BLaER1 (cell line): ENCODE results near the gene TTC36.
"Not testable (repeated sequence)": the region's sequence is repeated elsewhere in the genome, so short reads cannot be mapped to it uniquely, and the experiment has no call there.

Source experiments
- H3K27ac ChIP-seq: shearing (Covaris generic); formaldehyde crosslinking; 2 replicates; pipeline ENCODE4 v1.8.1; 2022
- H3K27me3 ChIP-seq: shearing (Covaris generic); formaldehyde crosslinking; 2 replicates; pipeline ENCODE4 v1.8.1; 2022
- H3K36me3 ChIP-seq: shearing (Covaris generic); formaldehyde crosslinking; 2 replicates; pipeline ENCODE4 v1.8.1; 2022
- H3K4me1 ChIP-seq: shearing (Covaris generic); formaldehyde crosslinking; 2 replicates; pipeline ENCODE4 v1.8.1; 2022
- H3K4me2 ChIP-seq: shearing (Covaris generic); formaldehyde crosslinking; 2 replicates; pipeline ENCODE4 v1.8.1; 2022
- H3K4me3 ChIP-seq: shearing (Covaris generic); formaldehyde crosslinking; 2 replicates; pipeline ENCODE4 v1.8.1; 2022
- H3K9ac ChIP-seq: shearing (Covaris generic); formaldehyde crosslinking; 2 replicates; pipeline ENCODE4 v1.8.1; 2022
- H3K9me3 ChIP-seq: shearing (Covaris generic); formaldehyde crosslinking; 2 replicates; pipeline ENCODE4 v1.8.1; 2022
- H4K20me1 ChIP-seq: shearing (Covaris generic); formaldehyde crosslinking; 2 replicates; pipeline ENCODE4 v1.8.1; 2022
- Cebpa-rat ChIP-seq: shearing (Covaris generic); IDR thresholded peaks from 2 replicates; pipeline ENCODE4 v1.8.1; 2022

Gene TTC36

GRCh38 chr11:118527109-118527508 lies at the start of gene TTC36:
Gene TTC36, plus strand, starts transcription at chr11:118527474. Its CDS starts 21 bp downstream, at chr11:118527495.
- Histone ChIP-seq H3K4me3 (no peak within 1 kb of the TSS), H3K27me3 (no peaks in the 10 kb centered on the region), H3K36me3 (peaks cover 49% of the 10 kb centered on the region), H3K4me2 (no peak within 1 kb of the TSS), H3K4me1 (peaks cover 79% of the 10 kb centered on the region), H4K20me1 (peaks cover 35% of the 10 kb centered on the region), H3K27ac (no peak within 1 kb of the TSS; the same call in 1 of the 2 replicates), H3K9me3 (no peaks in the 10 kb centered on the region), H3K9ac (no peak within 1 kb of the TSS)
- TF ChIP-seq Cebpa-rat = no peak

- not testable (repeated sequence) for H3K27ac ChIP-seq, H3K4me3 ChIP-seq, H3K27me3 ChIP-seq, H3K9me3 ChIP-seq, H3K9ac ChIP-seq, H3K4me2 ChIP-seq, H3K4me1 ChIP-seq
- H4K20me1 ChIP-seq = peaks cover 52% of the 10 kb centered on the region
- H3K36me3 ChIP-seq = peaks cover 95% of the 10 kb centered on the region
These were observed 46.0 kb upstream of the TTC36 start for GRCh38 chr11:118481238-118481637.

GRCh38 chr11:118484405-118484804 lies 42.9 kb upstream of the TTC36 start:
- TF ChIP-seq Cebpa-rat = no peak
- no peak overlapping the region for H3K4me3 ChIP-seq
- no peak overlapping the region for H3K27ac ChIP-seq
- H3K4me1 ChIP-seq = no peaks in the 10 kb centered on the region
- H3K36me3 ChIP-seq = peaks cover 88% of the 10 kb centered on the region
- no peaks in the 10 kb centered on the region for H3K27me3 ChIP-seq
- no peak overlapping the region for H3K4me2 ChIP-seq
- H4K20me1 ChIP-seq = peaks cover 50% of the 10 kb centered on the region
- H3K9ac ChIP-seq = no peak overlapping the region
- no peaks in the 10 kb centered on the region for H3K9me3 ChIP-seq

GRCh38 chr11:118485273-118485672 lies 42.0 kb upstream of the TTC36 start:
- peaks cover 88% of the 10 kb centered on the region for H3K36me3 ChIP-seq

GRCh38 chr11:118488480-118489109 lies 38.7 kb upstream of the TTC36 start:
- peaks cover 40% of the 10 kb centered on the region for H4K20me1 ChIP-seq
- H3K27me3 ChIP-seq = no peaks in the 10 kb centered on the region
- no peaks in the 10 kb centered on the region for H3K9me3 ChIP-seq
- H3K27ac ChIP-seq = no peak overlapping the region
- H3K9ac ChIP-seq = no peak overlapping the region
- H3K4me2 ChIP-seq = no peak overlapping the region
- TF ChIP-seq Cebpa-rat = no peak
- peaks cover 86% of the 10 kb centered on the region for H3K36me3 ChIP-seq
- H3K4me3 ChIP-seq = no peak overlapping the region
- H3K4me1 ChIP-seq = no peaks in the 10 kb centered on the region

More at GRCh38 chr11:118485273-118485672, 42.0 kb upstream of the TTC36 start:
- TF ChIP-seq Cebpa-rat = no peak
- Histone ChIP-seq H3K4me1 (no peaks in the 10 kb centered on the region), H3K4me2 (no peak overlapping the region), H3K9ac (no peak overlapping the region), H3K4me3 (no peak overlapping the region), H4K20me1 (peaks cover 50% of the 10 kb centered on the region), H3K27ac (no peak overlapping the region), H3K9me3 (no peaks in the 10 kb centered on the region), H3K27me3 (no peaks in the 10 kb centered on the region)

- peaks cover 40% of the 10 kb centered on the region for H4K20me1 ChIP-seq
- H3K27ac ChIP-seq = no peak overlapping the region
- no peak overlapping the region for H3K4me2 ChIP-seq
- H3K36me3 ChIP-seq = peaks cover 90% of the 10 kb centered on the region
- no peak overlapping the region for H3K4me3 ChIP-seq
- no peak overlapping the region for H3K9ac ChIP-seq
- no peaks in the 10 kb centered on the region for H3K4me1 ChIP-seq
- H3K27me3 ChIP-seq = no peaks in the 10 kb centered on the region
- TF ChIP-seq Cebpa-rat = no peak
- no peaks in the 10 kb centered on the region for H3K9me3 ChIP-seq
These were observed 36.2 kb upstream of the TTC36 start for GRCh38 chr11:118491041-118491440.

GRCh38 chr11:118497831-118498230 lies 29.4 kb upstream of the TTC36 start:
- Histone ChIP-seq H3K9ac (no peak overlapping the region), H4K20me1 (peaks cover 15% of the 10 kb centered on the region; the same call in 1 of the 2 replicates), H3K27me3 (no peaks in the 10 kb centered on the region), H3K27ac (no peak overlapping the region), H3K4me2 (no peak overlapping the region), H3K4me1 (no peaks in the 10 kb centered on the region), H3K36me3 (peaks cover 100% of the 10 kb centered on the region), H3K4me3 (no peak overlapping the region), H3K9me3 (no peaks in the 10 kb centered on the region)
- TF ChIP-seq Cebpa-rat = no peak

GRCh38 chr11:118503216-118503615 lies 24.1 kb upstream of the TTC36 start:
- Histone ChIP-seq H3K27me3 (no peaks in the 10 kb centered on the region), H3K9me3 (no peaks in the 10 kb centered on the region), H3K4me2 (no peak overlapping the region), H3K36me3 (peaks cover 100% of the 10 kb centered on the region), H3K4me1 (no peaks in the 10 kb centered on the region), H3K9ac (no peak overlapping the region), H4K20me1 (peaks cover 54% of the 10 kb centered on the region), H3K27ac (no peak overlapping the region), H3K4me3 (no peak overlapping the region)
- no peak for TF ChIP-seq Cebpa-rat

GRCh38 chr11:118511601-118512000 lies 15.7 kb upstream of the TTC36 start:
- H3K27me3 ChIP-seq = no peaks in the 10 kb centered on the region
- peaks cover 18% of the 10 kb centered on the region for H4K20me1 ChIP-seq
- H3K36me3 ChIP-seq = peaks cover 98% of the 10 kb centered on the region
- no peak overlapping the region for H3K27ac ChIP-seq
- H3K9ac ChIP-seq = no peak overlapping the region
- no peak overlapping the region for H3K4me3 ChIP-seq
- no peaks in the 10 kb centered on the region for H3K9me3 ChIP-seq
- TF ChIP-seq Cebpa-rat = no peak
- H3K4me2 ChIP-seq = no peak overlapping the region
- peaks cover 22% of the 10 kb centered on the region for H3K4me1 ChIP-seq

GRCh38 chr11:118514103-118514502 lies 13.2 kb upstream of the TTC36 start:
- TF ChIP-seq Cebpa-rat = no peak
- no peak overlapping the region; the same call in 1 of the 2 replicates for H3K9ac ChIP-seq
- H3K4me3 ChIP-seq = no peak overlapping the region
- H4K20me1 ChIP-seq = no peaks in the 10 kb centered on the region
- peak overlapping the region; percentile 54 for H3K27ac ChIP-seq
- no peaks in the 10 kb centered on the region for H3K9me3 ChIP-seq
- H3K36me3 ChIP-seq = peaks cover 95% of the 10 kb centered on the region
- H3K4me2 ChIP-seq = peak overlapping the region; percentile 58
- H3K4me1 ChIP-seq = peaks cover 22% of the 10 kb centered on the region
- no peaks in the 10 kb centered on the region for H3K27me3 ChIP-seq

GRCh38 chr11:118519549-118519948 lies 7.7 kb upstream of the TTC36 start:
- no peak for TF ChIP-seq Cebpa-rat

More at GRCh38 chr11:118519549-118519948, 7.7 kb upstream of the TTC36 start:
- no peak overlapping the region for H3K27ac ChIP-seq
- H3K36me3 ChIP-seq = peaks cover 96% of the 10 kb centered on the region
- H3K27me3 ChIP-seq = no peaks in the 10 kb centered on the region
- peaks cover 59% of the 10 kb centered on the region for H3K4me1 ChIP-seq
- no peak overlapping the region for H3K4me3 ChIP-seq
- no peak overlapping the region for H3K4me2 ChIP-seq
- H3K9me3 ChIP-seq = no peaks in the 10 kb centered on the region
- peaks cover 36% of the 10 kb centered on the region for H4K20me1 ChIP-seq
- H3K9ac ChIP-seq = no peak overlapping the region
